NCI-H510A (cell line): Measurements from ENCODE around the gene KDM4B.

Experiments
- DNase-seq: peaks from one replicate; lab custom pipeline; 2025; lab: John Stamatoyannopoulos, UW

Gene KDM4B

GRCh38 chr19:5104871-5105351, 136.0 kb downstream of the KDM4B start:
- DNase-seq, result no peak

- DNase-seq, result no peak
Observed at GRCh38 chr19:5106191-5106726, 137.3 kb downstream of the KDM4B start.

GRCh38 chr19:5106971-5107370, 138.1 kb downstream of the KDM4B start:
- DNase-seq, result no peak

GRCh38 chr19:5107432-5108122, 138.7 kb downstream of the KDM4B start:
- no peak for DNase-seq

- no peak for DNase-seq
Observed at GRCh38 chr19:5108123-5108596, 139.2 kb downstream of the KDM4B start.

- no peak for DNase-seq
Observed at GRCh38 chr19:5108866-5109265, 140.0 kb downstream of the KDM4B start.

GRCh38 chr19:5109560-5109959, 140.6 kb downstream of the KDM4B start:
- no peak for DNase-seq

GRCh38 chr19:5110546-5110945, 141.6 kb downstream of the KDM4B start:
- DNase-seq, result no peak

GRCh38 chr19:5111051-5111450, 142.1 kb downstream of the KDM4B start:
- DNase-seq, result no peak

- no peak for DNase-seq
Observed at GRCh38 chr19:5112175-5112574, 143.3 kb downstream of the KDM4B start.

- no peak for DNase-seq
Observed at GRCh38 chr19:5112681-5113575, 144.0 kb downstream of the KDM4B start.

GRCh38 chr19:5113633-5114586, 145.0 kb downstream of the KDM4B start:
- DNase-seq, result no peak

- no peak for DNase-seq
Observed at GRCh38 chr19:5114727-5115126, 145.8 kb downstream of the KDM4B start.

- no peak for DNase-seq
Observed at GRCh38 chr19:5115351-5115750, 146.4 kb downstream of the KDM4B start.

- DNase-seq, result no peak
Observed at GRCh38 chr19:5115771-5116202, 146.9 kb downstream of the KDM4B start.

GRCh38 chr19:5116292-5116691, 147.4 kb downstream of the KDM4B start:
- DNase-seq, result no peak

GRCh38 chr19:5117421-5117820, 148.5 kb downstream of the KDM4B start:
- DNase-seq, result no peak

GRCh38 chr19:5118026-5118425, 149.1 kb downstream of the KDM4B start:
- DNase-seq, result no peak

- no peak for DNase-seq
Observed at GRCh38 chr19:5119297-5119998, 150.5 kb downstream of the KDM4B start.

- no peak for DNase-seq
Observed at GRCh38 chr19:5120321-5120720, 151.4 kb downstream of the KDM4B start.

- DNase-seq, result no peak
Observed at GRCh38 chr19:5120833-5121232, 151.9 kb downstream of the KDM4B start.
